MCF 10A (cell line): Measurements from ENCODE around the gene PCNX2. TPM values are rescaled to one million over a fixed set of nuclear protein-coding genes. Genes with fewer than 3 reads are reported as not detected.
A peak's percentile ranks its signal among the peaks of the same experiment; 100 is the strongest.

Experiments
- BruUV-seq: library from RNA; stranded (reverse); fragments of 400-500 nt; replicated peaks from 2 replicates; lab custom pipeline; 2021; lab: Mats Ljungman, UMichigan
- CTCF ChIA-PET: fragments of 300-600 bp; sonication (Branson Sonifier 250); formaldehyde crosslinking; extraction: SDS; loops from one replicate; lab custom pipeline; 2021; ENCODE audit warnings: antibody characterized with exemption, inconsistent platforms; lab: Yijun Ruan, JAX
- POLR2A ChIA-PET: fragments of 300-600, 350-650 bp; sonication (Branson Sonifier 250); formaldehyde crosslinking; extraction: SDS; loops from one replicate; lab custom pipeline; 2020; ENCODE audit warnings: antibody characterized with exemption, inconsistent platforms; lab: Yijun Ruan, JAX
- DNase-seq: peaks from one replicate; pipeline ENCODE4 v3.0.0-alpha.2; 2018; ENCODE audit not compliant: unreplicated experiment
- H3K27ac Mint-ChIP-seq: one replicate; pipeline ENCODE4 v1.8.0; 2022; ENCODE audit warnings: mild to moderate bottlenecking, low read depth, mixed read lengths; ENCODE audit not compliant: unreplicated experiment
- H3K27me3 Mint-ChIP-seq: one replicate; pipeline ENCODE4 v1.8.0; 2022; ENCODE audit warnings: mixed read lengths; ENCODE audit not compliant: insufficient read depth, unreplicated experiment
- H3K36me3 Mint-ChIP-seq: one replicate; pipeline ENCODE4 v1.8.0; 2022; ENCODE audit warnings: mild to moderate bottlenecking, moderate library complexity, mixed read lengths; ENCODE audit not compliant: insufficient read depth, unreplicated experiment
- H3K4me1 Mint-ChIP-seq: one replicate; pipeline ENCODE4 v1.8.0; 2022; ENCODE audit warnings: mixed read lengths; ENCODE audit not compliant: insufficient read depth, unreplicated experiment
- H3K4me3 Mint-ChIP-seq: one replicate; pipeline ENCODE4 v1.8.0; 2022; ENCODE audit warnings: mild to moderate bottlenecking, moderate library complexity, mixed read lengths; ENCODE audit not compliant: unreplicated experiment
- H3K9me3 Mint-ChIP-seq: one replicate; pipeline ENCODE4 v1.8.0; 2022; ENCODE audit warnings: mixed read lengths; ENCODE audit not compliant: unreplicated experiment
- intact Hi-C: fragments of 100-400 bp; cut with micrococcal nuclease; formaldehyde crosslinking; loops from 2 replicates; pipeline ENCODE4 v1.14.1; 2022
- total RNA-seq: library from RNA; stranded (reverse); gene quantifications from 2 replicates; pipeline ENCODE4 v1.2.3, GENCODE V29; 2022
- TF ChIP-seq, protein P1 (sequence below): fragments of 200-600 bp; IDR thresholded peaks from one replicate; pipeline ENCODE4 v1.8.0; 2022; ENCODE audit warnings: antibody characterized with exemption, mild to moderate bottlenecking; ENCODE audit not compliant: unreplicated experiment

PCNX2 gene
- total RNA-seq, 1 experiment from 2014 or later: 80.5 TPM

- BruUV-seq: no TSS peak
- no peak overlapping the region for H3K27ac Mint-ChIP-seq
- POLR2A ChIA-PET: interaction anchor here (1.0 kb wide), 1 partner anchor 11 kb away, joined by 3 read pairs; no protein-coding TSS in a partner anchor
- no peaks in the 10 kb centered on the region for H3K27me3 Mint-ChIP-seq
- intact Hi-C loops: no loop called here
- H3K4me3 Mint-ChIP-seq: no peak overlapping the region
- peaks cover 71% of the 10 kb centered on the region for H3K36me3 Mint-ChIP-seq
- no peak for DNase-seq
- TF ChIP-seq, protein P1, sequence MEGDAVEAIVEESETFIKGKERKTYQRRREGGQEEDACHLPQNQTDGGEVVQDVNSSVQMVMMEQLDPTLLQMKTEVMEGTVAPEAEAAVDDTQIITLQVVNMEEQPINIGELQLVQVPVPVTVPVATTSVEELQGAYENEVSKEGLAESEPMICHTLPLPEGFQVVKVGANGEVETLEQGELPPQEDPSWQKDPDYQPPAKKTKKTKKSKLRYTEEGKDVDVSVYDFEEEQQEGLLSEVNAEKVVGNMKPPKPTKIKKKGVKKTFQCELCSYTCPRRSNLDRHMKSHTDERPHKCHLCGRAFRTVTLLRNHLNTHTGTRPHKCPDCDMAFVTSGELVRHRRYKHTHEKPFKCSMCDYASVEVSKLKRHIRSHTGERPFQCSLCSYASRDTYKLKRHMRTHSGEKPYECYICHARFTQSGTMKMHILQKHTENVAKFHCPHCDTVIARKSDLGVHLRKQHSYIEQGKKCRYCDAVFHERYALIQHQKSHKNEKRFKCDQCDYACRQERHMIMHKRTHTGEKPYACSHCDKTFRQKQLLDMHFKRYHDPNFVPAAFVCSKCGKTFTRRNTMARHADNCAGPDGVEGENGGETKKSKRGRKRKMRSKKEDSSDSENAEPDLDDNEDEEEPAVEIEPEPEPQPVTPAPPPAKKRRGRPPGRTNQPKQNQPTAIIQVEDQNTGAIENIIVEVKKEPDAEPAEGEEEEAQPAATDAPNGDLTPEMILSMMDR: no peak
- no peaks in the 10 kb centered on the region for H3K4me1 Mint-ChIP-seq
- CTCF ChIA-PET: interaction anchor here (0.7 to 1.6 kb wide), 5 partner anchors 15 to 333 kb away, joined by 3 to 5 read pairs (median 3); no protein-coding TSS in a partner anchor
- H3K9me3 Mint-ChIP-seq: peaks cover 19% of the 10 kb centered on the region
These were observed 300.3 kb downstream of the PCNX2 start for GRCh38 chr1:232995189-232995588.

DNA sequence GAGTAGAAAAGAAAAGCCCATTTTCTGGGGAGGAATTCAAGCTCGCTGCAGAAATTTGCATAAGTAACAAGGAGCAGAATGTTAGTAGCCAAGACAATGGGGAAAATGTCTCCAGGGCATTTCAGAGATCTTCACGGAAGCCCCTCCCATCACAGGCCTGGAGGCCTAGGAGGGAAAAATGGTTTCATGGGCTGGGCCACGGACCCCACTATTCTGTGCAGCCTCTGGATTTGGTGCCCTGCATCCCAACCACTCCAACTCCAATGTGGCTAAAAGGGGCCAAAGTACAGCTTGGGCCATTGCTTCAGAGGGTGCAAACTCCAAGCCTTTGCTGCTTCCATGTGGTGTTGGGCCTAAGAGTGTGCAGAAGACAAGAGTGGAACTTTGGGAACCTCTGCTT lies 302.0 kb downstream of the PCNX2 start:
- Mint-ChIP-seq H3K27ac (no peak overlapping the region), H3K9me3 (peaks cover 19% of the 10 kb centered on the region), H3K27me3 (no peaks in the 10 kb centered on the region), H3K4me1 (peaks cover 2% of the 10 kb centered on the region), H3K4me3 (no peak overlapping the region), H3K36me3 (peaks cover 55% of the 10 kb centered on the region)
- BruUV-seq: no TSS peak
- ChIA-PET POLR2A (no interaction called here), CTCF (interaction anchor here (0.6 kb wide), 1 partner anchor 86 kb away, joined by 4 read pairs; no protein-coding TSS in a partner anchor)
- TF ChIP-seq, protein P1: no peak
- no peak for DNase-seq
- intact Hi-C loops: no loop called here

DNA sequence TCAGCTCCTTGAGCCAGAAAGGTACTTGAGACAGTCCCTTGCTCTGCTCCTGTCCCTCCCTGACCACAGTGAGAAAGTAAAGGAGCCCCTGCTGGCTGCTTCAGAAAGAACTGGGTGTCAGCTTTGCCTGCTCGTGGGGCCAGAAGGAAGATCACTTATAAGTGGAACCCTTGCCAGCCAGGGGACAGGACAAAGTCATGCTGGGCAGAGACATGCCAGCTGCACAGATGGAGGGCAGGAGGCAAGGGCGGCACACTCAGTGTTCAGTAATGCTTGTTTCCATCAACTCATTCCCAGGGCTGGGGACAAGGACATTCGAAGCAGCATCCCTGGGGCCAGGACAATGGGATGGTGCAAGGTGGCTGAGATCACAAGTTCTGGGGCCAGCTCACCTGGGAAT lies 303.3 kb downstream of the PCNX2 start:
- BruUV-seq: no TSS peak
- H3K36me3 Mint-ChIP-seq: peaks cover 50% of the 10 kb centered on the region
- DNase-seq: no peak
- peaks cover 19% of the 10 kb centered on the region for H3K9me3 Mint-ChIP-seq
- H3K4me1 Mint-ChIP-seq: peaks cover 14% of the 10 kb centered on the region
- H3K4me3 Mint-ChIP-seq: no peak overlapping the region
- H3K27ac Mint-ChIP-seq: peak overlapping the region; percentile 44
- intact Hi-C loops: no loop called here
- ChIA-PET POLR2A (interaction anchor here (0.7 kb wide), 1 partner anchor 41 kb away, joined by 3 read pairs; no protein-coding TSS in a partner anchor), CTCF (interaction anchor here (0.8 to 1.6 kb wide), 5 partner anchors 8 to 361 kb away, joined by 3 read pairs; no protein-coding TSS in a partner anchor)
- TF ChIP-seq, protein P1: no peak
- no peaks in the 10 kb centered on the region for H3K27me3 Mint-ChIP-seq

GRCh38 chr1:232991238-232991637 lies 304.3 kb downstream of the PCNX2 start:
- TF ChIP-seq, protein P1: no peak
- POLR2A ChIA-PET: interaction anchor here (0.6 to 0.7 kb wide), 2 partner anchors 40 to 180 kb away, joined by 3 read pairs; no protein-coding TSS in a partner anchor
- Mint-ChIP-seq H3K9me3 (peaks cover 19% of the 10 kb centered on the region), H3K4me1 (peaks cover 17% of the 10 kb centered on the region), H3K4me3 (no peak overlapping the region), H3K36me3 (peaks cover 40% of the 10 kb centered on the region), H3K27ac (peak overlapping the region; percentile 44), H3K27me3 (no peaks in the 10 kb centered on the region)
- no peak for DNase-seq
- BruUV-seq: no TSS peak
- intact Hi-C loops: no loop called here
- CTCF ChIA-PET: interaction anchor here (0.6 to 1.6 kb wide), 5 partner anchors 9 to 232 kb away, joined by 3 to 4 read pairs (median 3); no protein-coding TSS in a partner anchor
